Psoas muscle (tissue), 8 donors: ENCODE data around the gene HABP2. TPM values are rescaled to one million over a fixed set of nuclear protein-coding genes. Genes with fewer than 3 reads are reported as not detected.
A peak's percentile ranks its signal among the peaks of the same experiment; 100 is the strongest.

Experiments used
- ATAC-seq, 4 donors: fragments of 200-7000 bp; cut with Tn5 transposase; one replicate each; pipeline ENCODE4 v1.9.1; 2020; ENCODE audit warnings: moderate library complexity in 3 of 4, mild to moderate bottlenecking in 2 of 4
- DNase-seq, 2 donors: peaks; one replicate each; pipeline ENCODE4 v3.0.0-alpha.2; 2020
- H3K27ac ChIP-seq: fragments of 200-600 bp; one replicate; pipeline ENCODE4 v1.8.0; 2022
- H3K27me3 ChIP-seq, 3 donors: fragments of 200-600 bp in 1 of 3; one replicate each; pipeline versions ENCODE4 v1.6.1 to v1.8.0; 2013 to 2022; ENCODE audit warnings: low read length in 2 of 3, mild to moderate bottlenecking in 2 of 3, moderate library complexity in 1 of 3; ENCODE audit not compliant: insufficient read depth in 3 of 3
- H3K36me3 ChIP-seq, 2 donors: fragments of 200-600 bp in 1 of 2; one replicate each; pipeline versions ENCODE4 v1.6.1 to v1.8.0; 2013 to 2022; ENCODE audit warnings: low read depth in 1 of 2, mild to moderate bottlenecking in 1 of 2, moderate library complexity in 1 of 2; ENCODE audit not compliant: insufficient read depth in 1 of 2
- H3K4me1 ChIP-seq: fragments of 200-600 bp; one replicate; pipeline ENCODE4 v1.8.0; 2022
- H3K4me3 ChIP-seq: fragments of 200-600 bp; one replicate; pipeline ENCODE4 v1.8.0; 2022; ENCODE audit warnings: mild to moderate bottlenecking
- H3K9me3 ChIP-seq: fragments of 200-600 bp; one replicate; pipeline ENCODE4 v1.8.0; 2022
- WGBS, 3 donors: extraction: QIAGEN DNeasy Blood & Tissue Kit; methylation state at CpG; one replicate each; pipeline versions ENCODE4 v1.1.6 to v1.1.7; 2013; 5-methylcytosine and 5-hydroxymethylcytosine counted together
- intact Hi-C, 2 donors: fragments of 100-400 bp; cut with DNase I; formaldehyde crosslinking; loops; one replicate each; pipeline versions ENCODE4 v1.11.0 to v1.14.2; 2022
- polyA plus RNA-seq, 3 donors: library from polyadenylated mRNA; stranded (reverse); fragments of 200-250 nt; gene quantifications; one replicate each; pipeline ENCODE4 v1.2.3, GENCODE V29; 2013
- total RNA-seq, 4 donors: library from RNA; stranded (reverse); fragmentation: NEBNext Ultra II Directional in 2 of 4; extraction: Animal tissue kit (Norgen Biotek cat#: 25700) in 2 of 4; gene quantifications; one replicate each; pipeline versions ENCODE4 v1.2.1 to v1.2.4, GENCODE V29; 2021 to 2023
- TF ChIP-seq, protein P1 (sequence below): fragments of 200-600 bp; IDR thresholded peaks from one replicate; pipeline ENCODE4 v1.8.0; 2022; ENCODE audit warnings: antibody characterized with exemption
- donor health status: healthy with polysubstance abuse.
- donor health status: DM: no; HTN: no; CAD: no; lungs with moderate emphysema.
- donor health status: Bipolar disorder and iron deficiency.
- donor health status: healthy.
- donor health status: DM: yes; HTN: yes; CAD: no.
- donor health status: DM: no; HTN: no; CAD: no.
- donor health status: DM: no; HTN: no; CAD: no.
- donor health status: DM: yes; HTN: yes; CAD: no.

Gene HABP2
- total and polyA plus RNA-seq, 7 donors, result 0.01 to 0.16 (median 0.13) TPM; not detected in 2

- peaks cover 0 to 95% of the 10 kb centered on the region in 2 donors for H3K36me3 ChIP-seq
- 60 to 85% (median 71%) methylated on average over 2 of the region's 2 CpGs for WGBS, 3 donors
Measured at GRCh38 chr10:113613427-113613826, 60.6 kb downstream of the HABP2 start.

DNA sequence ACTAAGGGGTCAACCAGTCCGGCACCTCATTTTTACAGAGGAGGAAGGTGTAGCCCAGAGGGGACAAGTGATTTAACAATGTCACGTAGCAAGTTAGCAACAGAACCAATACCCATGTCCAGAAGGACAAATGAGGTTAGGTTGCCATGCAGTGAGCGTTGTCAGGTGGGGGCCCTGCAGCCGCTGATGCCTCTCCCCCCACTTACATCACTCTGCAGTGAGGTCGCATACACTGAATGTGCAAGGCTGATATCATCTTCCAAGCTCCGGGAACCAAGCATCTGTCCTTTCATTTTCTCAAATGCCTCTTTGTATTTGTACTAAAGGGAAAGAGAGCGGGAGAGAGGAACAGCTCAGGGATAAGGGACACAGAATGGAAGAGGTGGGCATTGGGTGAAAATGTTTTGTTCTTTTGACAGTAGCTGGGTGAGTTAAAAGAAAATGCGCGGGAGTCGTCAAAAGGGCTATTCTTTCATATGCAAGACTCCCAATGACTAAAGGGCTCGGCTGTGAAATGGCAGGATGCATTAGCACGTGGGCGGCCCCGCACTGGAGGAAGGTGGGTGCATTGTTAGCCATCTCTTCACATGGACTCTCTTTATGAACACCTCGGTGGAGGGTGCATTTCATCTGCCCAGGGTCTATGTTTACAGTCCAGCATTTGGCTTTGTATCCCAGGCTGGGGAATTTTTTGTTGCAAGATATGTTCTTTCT is 61.3 kb downstream of the HABP2 start:
- Histone ChIP-seq H3K4me1 (peaks cover 50% of the 10 kb centered on the region), H3K9me3 (no peaks in the 10 kb centered on the region), H3K4me3 (no peak overlapping the region), H3K27me3 (no peaks in the 10 kb centered on the region), H3K27ac (peak overlapping the region; percentile 77), H3K36me3 (peaks cover 0 to 94% of the 10 kb centered on the region in 2 donors)
- intact Hi-C loops, result no loop called here
- ATAC-seq (no peak), DNase-seq (no peak)
- TF ChIP-seq, protein P1, sequence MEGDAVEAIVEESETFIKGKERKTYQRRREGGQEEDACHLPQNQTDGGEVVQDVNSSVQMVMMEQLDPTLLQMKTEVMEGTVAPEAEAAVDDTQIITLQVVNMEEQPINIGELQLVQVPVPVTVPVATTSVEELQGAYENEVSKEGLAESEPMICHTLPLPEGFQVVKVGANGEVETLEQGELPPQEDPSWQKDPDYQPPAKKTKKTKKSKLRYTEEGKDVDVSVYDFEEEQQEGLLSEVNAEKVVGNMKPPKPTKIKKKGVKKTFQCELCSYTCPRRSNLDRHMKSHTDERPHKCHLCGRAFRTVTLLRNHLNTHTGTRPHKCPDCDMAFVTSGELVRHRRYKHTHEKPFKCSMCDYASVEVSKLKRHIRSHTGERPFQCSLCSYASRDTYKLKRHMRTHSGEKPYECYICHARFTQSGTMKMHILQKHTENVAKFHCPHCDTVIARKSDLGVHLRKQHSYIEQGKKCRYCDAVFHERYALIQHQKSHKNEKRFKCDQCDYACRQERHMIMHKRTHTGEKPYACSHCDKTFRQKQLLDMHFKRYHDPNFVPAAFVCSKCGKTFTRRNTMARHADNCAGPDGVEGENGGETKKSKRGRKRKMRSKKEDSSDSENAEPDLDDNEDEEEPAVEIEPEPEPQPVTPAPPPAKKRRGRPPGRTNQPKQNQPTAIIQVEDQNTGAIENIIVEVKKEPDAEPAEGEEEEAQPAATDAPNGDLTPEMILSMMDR, result no peak
- 62 to 70% (median 62%) methylated on average over 15 of the region's 15 CpGs for WGBS, 3 donors

More at GRCh38 chr10:113613427-113613826, 60.6 kb downstream of the HABP2 start:
- Histone ChIP-seq H3K27ac (peak overlapping the region; percentile 77), H3K4me3 (no peak overlapping the region), H3K27me3 (no peaks in the 10 kb centered on the region), H3K9me3 (no peaks in the 10 kb centered on the region), H3K4me1 (peaks cover 43% of the 10 kb centered on the region)
- intact Hi-C loops, result no loop called here
- TF ChIP-seq, protein P1, result no peak
- ATAC-seq, result no peak
- DNase-seq, result no peak

GRCh38 chr10:113616244-113617074 is 63.6 kb downstream of the HABP2 start:
- TF ChIP-seq, protein P1, result peak; percentile 27
- DNase-seq (no peak), ATAC-seq (no peak)
- intact Hi-C loops, result no loop called here
- Histone ChIP-seq H3K27me3 (no peaks in the 10 kb centered on the region), H3K27ac (peak overlapping the region; percentile 81), H3K4me3 (no peak overlapping the region), H3K4me1 (peaks cover 46% of the 10 kb centered on the region), H3K9me3 (no peaks in the 10 kb centered on the region), H3K36me3 (peaks cover 0 to 94% of the 10 kb centered on the region in 2 donors)
- 25 to 36% (median 25%) methylated on average over 5 of the region's 5 CpGs for WGBS, 3 donors

- ATAC-seq, result no peak
- Histone ChIP-seq H3K9me3 (no peaks in the 10 kb centered on the region), H3K27ac (peak overlapping the region; percentile 81), H3K4me1 (peaks cover 43% of the 10 kb centered on the region), H3K4me3 (no peak overlapping the region), H3K36me3 (peaks cover 0 to 94% of the 10 kb centered on the region in 2 donors), H3K27me3 (no peaks in the 10 kb centered on the region)
- TF ChIP-seq, protein P1, result no peak
- DNase-seq, result no peak
- intact Hi-C loops, result no loop called here
- 38 to 46% (median 43%) methylated on average over 7 of the region's 7 CpGs for WGBS, 3 donors
Measured at GRCh38 chr10:113617086-113617485, 64.2 kb downstream of the HABP2 start.
